ENCODE measurements around the gene BOD1L1. TPM values are rescaled to one million over a fixed set of nuclear protein-coding genes. Genes with fewer than 3 reads are reported as not detected.

Gene BOD1L1
- total RNA-seq, 4 donors from 2014 or later = 36.9 to 74.1 (median 49.6) TPM

DNA sequence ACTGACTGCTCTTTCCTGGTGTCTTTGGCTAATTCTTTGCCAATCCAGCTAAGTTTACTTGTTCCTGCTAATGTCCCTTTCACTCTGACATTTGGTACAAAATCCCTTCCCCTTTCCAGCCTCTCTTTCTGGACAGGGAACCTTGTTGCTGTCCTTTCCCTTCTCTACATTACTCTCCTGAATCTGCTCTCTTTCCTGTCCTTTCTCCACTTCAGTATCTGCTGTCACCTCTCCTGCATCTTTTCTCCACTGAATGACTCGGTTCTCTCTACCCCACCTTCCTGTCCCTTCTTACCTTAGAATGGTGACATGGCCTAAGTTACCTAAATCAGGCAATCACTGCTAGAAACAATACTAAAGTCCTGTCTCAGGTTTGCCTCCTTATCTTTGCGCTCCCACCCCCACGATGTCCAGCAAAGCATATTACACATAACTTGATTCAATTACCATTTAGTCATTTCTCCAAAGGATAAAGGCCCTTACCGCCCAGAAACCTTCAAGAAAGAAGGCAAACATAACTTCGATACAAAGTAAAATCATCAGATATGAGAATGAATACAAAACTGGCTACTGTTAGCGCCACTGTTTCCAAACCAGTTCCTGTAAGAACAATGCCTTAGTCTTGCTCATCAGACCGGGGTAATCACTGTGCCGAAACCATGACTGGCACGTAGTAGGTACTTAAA, 890 bp downstream of the BOD1L1 start:
- H3K27me3 ChIP-seq = no peaks in the 10 kb centered on the region
- H3K27ac ChIP-seq = peak overlapping the region in 1 of 3 donors; percentile 23
- peaks cover 21 to 22% of the 10 kb centered on the region in 2 donors for H3K4me1 ChIP-seq
- TF ChIP-seq POLR2A (IDR thresholded peaks at IDR 0.05) = no peak
- TF ChIP-seq CTCF (IDR thresholded peaks at IDR 0.05) = no peak
- DNase-seq = no peak
- no peaks in the 10 kb centered on the region for H3K9me3 ChIP-seq
- WGBS, 2 donors = 4 to 5% methylated on average over 9 of the region's 9 CpGs
- intact Hi-C loops (cut with DNase I) = no loop called here
- H3K36me3 ChIP-seq = no peaks in the 10 kb centered on the region
- peak overlapping the region; percentile 56 to 86 (median 72) for H3K4me3 ChIP-seq (replicated peaks in 1 of 3)

DNA sequence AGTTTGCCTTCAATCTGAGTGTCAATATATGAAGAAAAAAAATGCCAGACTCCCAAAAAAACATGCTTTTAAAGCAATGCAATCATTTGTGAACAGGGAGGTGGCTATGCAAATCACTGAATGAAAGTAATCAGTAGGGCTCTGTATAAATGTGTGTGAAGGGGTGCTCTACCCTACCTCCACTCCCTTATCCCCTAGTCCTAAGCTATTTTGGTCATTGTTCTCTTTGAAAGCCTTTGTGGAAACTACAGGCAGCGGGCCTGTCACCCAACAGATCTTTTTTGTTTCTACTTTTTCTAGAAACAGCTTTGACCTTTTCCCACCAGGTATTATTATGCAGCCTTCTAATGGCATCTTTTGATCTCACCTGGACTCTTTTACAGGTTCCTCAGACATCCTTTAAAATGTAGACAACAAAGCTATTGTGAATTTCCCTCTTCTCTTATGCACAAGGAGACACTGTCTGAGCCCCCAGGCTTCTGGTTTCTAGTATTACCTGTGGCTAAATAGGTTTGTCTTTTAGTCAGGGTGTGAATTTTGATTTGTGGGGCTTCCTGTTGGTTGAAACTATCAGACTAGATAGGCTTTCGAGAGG, 9.2 kb downstream of the BOD1L1 start:
- H3K4me1 ChIP-seq = no peaks in the 10 kb centered on the region
- TF ChIP-seq POLR2A (IDR thresholded peaks at IDR 0.05) (no peak), CTCF (IDR thresholded peaks at IDR 0.05) (no peak)
- no peaks in the 10 kb centered on the region for H3K9me3 ChIP-seq
- peaks cover 29 to 41% of the 10 kb centered on the region in 2 donors for H3K36me3 ChIP-seq
- DNase-seq = no peak
- H3K27me3 ChIP-seq = no peaks in the 10 kb centered on the region
- no peak overlapping the region for H3K27ac ChIP-seq
- WGBS, 2 donors = 85 to 88% methylated on average over 2 of the region's 2 CpGs
- H3K4me3 ChIP-seq (replicated peaks in 1 of 3) = no peak overlapping the region
- intact Hi-C loops (cut with DNase I) = no loop called here

DNA sequence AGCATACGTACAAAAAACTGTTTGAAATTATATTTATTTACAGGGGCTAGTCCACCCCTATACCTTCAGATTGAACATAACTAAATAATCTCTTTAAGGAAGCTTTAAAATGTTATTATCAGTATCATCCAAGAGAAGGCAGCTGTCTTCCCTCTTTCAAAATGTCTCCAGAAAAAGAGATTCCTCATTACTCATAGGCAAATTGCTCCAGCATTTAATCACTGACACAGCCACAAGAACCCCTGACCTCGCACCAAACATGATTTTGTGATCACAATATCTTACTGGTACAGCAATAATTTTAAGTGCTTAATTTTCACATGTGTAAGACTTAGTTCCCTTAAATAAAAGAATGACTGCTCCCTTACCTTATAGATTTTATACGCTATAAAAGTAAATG, 9.7 kb downstream of the BOD1L1 start:
- no peak for TF ChIP-seq CTCF (IDR thresholded peaks at IDR 0.05)
- no peak for TF ChIP-seq POLR2A (IDR thresholded peaks at IDR 0.05)
- peaks cover 34 to 46% of the 10 kb centered on the region in 2 donors for H3K36me3 ChIP-seq

DNA sequence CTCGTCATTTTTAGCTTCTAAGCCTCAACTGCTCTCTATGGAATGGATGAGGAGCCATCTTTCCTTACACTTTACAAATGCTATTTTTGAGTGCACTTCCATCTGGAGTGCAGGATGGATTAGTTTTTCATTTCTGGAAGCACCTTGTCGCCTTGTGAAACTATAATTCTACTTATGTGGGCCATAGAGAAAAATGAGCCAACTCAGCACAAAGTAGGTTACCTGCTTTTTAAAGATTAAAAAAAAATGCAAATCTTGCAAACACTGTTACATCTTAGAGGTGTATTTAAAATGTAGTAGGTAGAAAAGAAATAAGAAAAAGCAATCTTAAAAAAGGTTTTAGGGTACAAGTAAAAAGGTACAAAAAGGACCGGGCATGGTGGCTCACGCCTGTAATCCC, 10.9 kb downstream of the BOD1L1 start:
- 96% methylated on average over 4 of the region's 4 CpGs for whole genome bisulfite sequencing, 2 donors

More for the DNA sequence above, 9.7 kb downstream of the BOD1L1 start:
- no peak overlapping the region for H3K4me3 ChIP-seq (replicated peaks in 1 of 3)
- 66 to 86% methylated on average over 3 of the region's 3 CpGs for WGBS, 2 donors
- intact Hi-C loops (cut with DNase I) = no loop called here
- no peak overlapping the region for H3K27ac ChIP-seq
- H3K9me3 ChIP-seq = no peaks in the 10 kb centered on the region
- DNase-seq = no peak
- H3K27me3 ChIP-seq = no peaks in the 10 kb centered on the region
- no peaks in the 10 kb centered on the region for H3K4me1 ChIP-seq

More for the DNA sequence above, 10.9 kb downstream of the BOD1L1 start:
- no peak for DNase-seq
- Histone ChIP-seq H3K27me3 (no peaks in the 10 kb centered on the region), H3K36me3 (peaks cover 42 to 58% of the 10 kb centered on the region in 2 donors), H3K4me3 (replicated peaks in 1 of 3) (no peak overlapping the region), H3K27ac (no peak overlapping the region), H3K4me1 (no peaks in the 10 kb centered on the region), H3K9me3 (no peaks in the 10 kb centered on the region)
- TF ChIP-seq POLR2A (IDR thresholded peaks at IDR 0.05) = no peak
- no peak for TF ChIP-seq CTCF (IDR thresholded peaks at IDR 0.05)
- intact Hi-C loops (cut with DNase I) = no loop called here
